Stimulated activated CD8-positive, alpha-beta memory T cell treated with anti-CD3 and anti-CD28 coated beads, Interleukin-15, amount 100 ng/mL, for 48 hours (primary cell): ENCODE results near the gene DNAJB11.
"Not testable (repeated sequence)": the region's sequence is repeated elsewhere in the genome, so short reads cannot be mapped to it uniquely, and the experiment has no call there.

Experiments
- DNase-seq, 2 donors: peaks; one replicate each; pipeline ENCODE4 v3.0.0-alpha.2; 2020; ENCODE audit warnings: low read depth in 2 of 2

DNAJB11 gene

GRCh38 chr3:186618318-186618938, 47.9 kb downstream of the DNAJB11 start:
- DNase-seq = no peak

DNA sequence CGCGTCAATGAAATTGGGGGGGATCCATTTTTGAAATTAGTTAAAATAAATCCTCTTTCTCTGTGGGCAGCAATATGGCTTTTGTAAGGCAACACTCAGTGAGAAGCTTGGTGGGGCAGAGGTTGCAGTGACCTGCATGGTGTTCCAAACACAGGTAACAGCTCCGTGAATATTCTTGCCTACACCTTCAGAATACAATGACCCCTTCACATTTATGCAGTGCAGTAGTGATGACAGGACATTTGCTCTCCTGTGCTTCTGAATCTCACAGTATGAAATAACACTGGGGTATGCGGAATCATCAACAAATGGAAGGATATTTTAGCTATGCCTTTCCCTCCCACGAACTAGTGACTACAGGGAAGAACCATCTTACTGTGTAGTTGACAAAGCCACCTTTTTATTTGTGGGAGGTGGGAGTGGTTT, 49.3 kb downstream of the DNAJB11 start:
- no peak for DNase-seq

DNA sequence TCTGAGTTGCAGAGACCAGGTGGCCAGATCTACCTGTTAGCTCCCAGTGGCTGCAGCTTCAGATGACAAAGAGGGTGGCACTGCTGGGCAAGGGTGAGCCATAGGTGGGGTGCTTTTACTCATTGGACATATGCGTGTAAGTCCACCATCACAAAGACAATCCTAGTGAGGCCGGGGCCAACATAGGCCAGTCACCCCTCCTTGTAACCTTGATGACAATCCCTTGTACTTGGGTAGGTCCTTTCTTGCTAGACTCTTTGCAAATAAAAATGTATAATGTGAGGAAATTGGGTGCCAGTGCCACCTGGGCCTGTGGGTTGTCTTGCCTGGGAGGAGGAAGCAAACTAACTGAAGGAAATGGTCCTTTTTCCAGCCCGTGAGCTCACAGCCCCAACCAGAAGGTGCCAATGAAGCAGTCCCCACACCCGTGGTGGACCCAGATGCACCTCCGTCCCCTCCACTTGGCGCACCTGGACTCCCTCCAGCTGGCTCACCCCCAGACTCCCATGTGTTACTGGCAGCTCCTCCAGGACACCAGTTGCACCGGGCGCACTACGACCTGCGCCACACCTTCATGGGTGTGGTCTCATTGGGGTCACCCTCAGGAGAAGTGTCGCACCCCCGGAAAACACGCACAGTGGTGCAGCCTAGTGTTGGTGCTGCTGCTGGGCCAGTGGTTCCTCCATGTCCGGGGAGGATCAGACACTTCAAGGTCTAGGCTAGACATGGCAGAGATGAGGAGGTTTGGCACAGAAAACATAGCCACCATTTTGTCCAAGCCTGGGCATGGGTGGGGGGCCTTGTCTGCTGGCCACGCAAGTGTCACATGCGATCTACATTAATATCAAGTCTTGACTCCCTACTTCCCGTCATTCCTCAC, 49.9 kb downstream of the DNAJB11 start:
- DNase-seq = no peak

DNA sequence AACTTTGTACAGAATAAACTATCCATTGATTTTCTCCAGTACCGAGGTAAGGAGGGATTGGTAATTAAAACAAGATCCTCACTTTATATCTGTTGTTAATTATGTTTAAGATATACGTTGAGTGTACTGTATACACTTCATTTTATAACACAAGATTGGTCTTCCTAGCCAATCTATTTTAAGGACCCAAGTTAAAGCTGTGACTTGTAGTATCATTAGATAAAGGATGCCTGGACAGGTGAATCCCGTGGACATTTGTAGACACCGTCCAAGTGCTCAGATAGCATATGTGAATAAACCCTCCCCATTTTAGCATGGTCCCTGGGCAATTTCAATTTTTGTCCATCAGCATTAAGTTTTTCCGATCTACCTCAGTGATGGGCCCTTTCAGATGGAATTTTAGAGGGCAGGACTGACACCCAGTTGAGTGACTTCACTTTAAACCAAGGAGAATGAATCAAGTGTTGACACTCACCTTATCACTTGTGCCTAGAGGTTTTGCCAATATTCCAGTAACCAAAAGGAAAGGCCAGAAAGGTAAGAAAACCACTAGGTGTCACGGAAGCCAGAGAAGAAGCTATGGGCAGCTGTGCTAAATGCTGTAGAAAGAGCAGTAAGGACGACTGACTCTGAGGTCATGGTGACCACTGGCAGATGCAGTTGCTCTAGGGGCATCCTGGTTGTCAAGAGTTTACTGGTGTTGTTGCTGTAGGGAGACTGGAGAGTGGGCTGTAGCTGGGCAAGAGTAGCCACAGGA, 51.6 kb downstream of the DNAJB11 start:
- DNase-seq = no peak

GRCh38 chr3:186622651-186623310, 52.3 kb downstream of the DNAJB11 start:
- no peak for DNase-seq

GRCh38 chr3:186624598-186624997, 54.1 kb downstream of the DNAJB11 start:
- no peak for DNase-seq

- DNase-seq = no peak
Observed at GRCh38 chr3:186625600-186626042, 55.1 kb downstream of the DNAJB11 start.

DNA sequence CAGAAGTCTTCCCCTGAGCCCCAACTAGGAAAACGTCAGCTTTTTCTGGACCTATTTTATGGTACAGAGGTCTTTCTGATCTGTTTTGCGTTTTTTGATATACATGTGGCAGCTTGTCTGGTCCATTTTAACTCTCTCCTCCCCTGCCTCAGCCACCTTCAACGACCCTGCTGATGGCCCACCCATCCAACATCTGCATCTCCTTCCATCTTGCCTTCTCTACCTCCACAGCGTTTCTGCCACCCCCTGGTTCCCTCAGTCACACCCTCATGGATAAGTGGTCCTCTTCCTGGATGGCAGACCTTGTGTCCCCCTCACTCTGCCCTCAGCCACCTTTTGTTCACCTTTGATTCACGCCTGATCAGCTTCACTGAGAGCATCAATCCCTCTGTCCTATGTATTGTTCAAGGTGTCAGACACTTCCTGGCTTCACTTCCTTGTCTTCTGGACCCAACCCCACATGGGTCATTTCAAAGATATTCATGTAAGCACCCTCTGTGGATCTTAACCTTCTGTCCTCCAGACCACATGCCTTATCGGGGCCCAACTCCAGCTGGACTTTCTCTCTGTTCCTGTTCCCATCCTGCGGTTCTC, 55.8 kb downstream of the DNAJB11 start:
- no peak for DNase-seq

DNA sequence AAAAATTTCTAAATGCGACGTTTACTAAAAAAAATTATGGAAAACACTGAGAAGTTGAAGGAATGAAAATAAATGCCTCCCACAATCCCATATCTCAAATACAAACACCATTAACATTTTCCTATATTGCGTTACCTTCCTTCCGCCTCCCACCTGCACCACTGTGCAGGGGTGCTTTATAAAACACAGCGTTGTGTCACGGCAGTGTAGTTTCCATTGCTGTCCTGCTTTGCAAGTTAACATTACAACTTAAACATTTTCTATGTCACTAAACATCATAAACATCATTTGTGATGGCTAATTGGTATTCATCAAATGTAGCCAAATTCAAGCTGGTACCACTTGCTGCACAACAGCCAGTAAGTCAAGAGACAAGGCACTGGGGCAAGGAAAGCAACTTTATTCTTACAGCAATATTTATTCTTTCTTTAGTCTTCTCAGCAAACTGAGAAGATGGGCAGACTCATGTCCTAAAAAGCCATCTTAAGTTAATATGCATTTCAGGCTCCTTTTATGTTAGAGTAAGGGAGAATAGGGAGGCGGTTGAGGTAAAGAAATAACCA, 57.4 kb downstream of the DNAJB11 start:
- no peak for DNase-seq

DNA sequence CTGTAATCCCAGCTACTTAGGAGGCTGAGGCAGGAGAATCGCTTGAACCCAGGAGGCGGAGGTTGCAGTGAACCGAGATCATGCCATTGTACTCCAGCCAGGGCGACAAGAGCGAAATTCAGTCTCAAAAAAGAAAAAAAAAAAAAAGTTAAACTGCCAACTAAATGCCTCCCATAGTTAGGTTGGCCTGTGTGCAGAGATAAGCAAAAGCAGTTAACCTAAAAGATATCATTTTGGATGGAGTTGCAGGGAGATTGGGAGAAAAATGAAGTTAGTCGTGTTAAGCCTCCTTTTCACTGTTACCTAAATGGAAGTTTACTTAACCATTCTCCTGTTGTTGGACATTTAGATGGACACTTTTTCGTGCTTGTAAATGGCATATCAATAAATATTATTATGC, 58.2 kb downstream of the DNAJB11 start:
- no peak for DNase-seq

- no peak for DNase-seq
Observed at GRCh38 chr3:186630950-186631641, 60.6 kb downstream of the DNAJB11 start.

DNA sequence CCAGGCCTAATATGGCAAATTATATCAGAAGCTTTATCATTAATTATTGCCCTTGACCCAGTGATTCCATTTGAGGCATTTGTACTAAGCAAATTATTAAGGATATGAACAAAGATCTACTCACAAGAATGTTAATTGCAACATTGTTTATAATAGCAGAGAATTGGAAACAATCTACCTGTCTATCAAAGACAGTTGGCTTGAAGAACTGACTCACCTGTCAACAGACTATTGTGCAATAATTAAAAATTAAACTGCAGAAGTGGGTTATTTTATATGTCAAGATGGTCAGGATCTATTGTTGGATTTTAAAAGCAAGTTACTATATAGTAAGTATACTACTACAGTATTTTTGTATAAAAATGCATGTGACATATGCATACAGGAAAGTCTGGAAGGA, 63.0 kb downstream of the DNAJB11 start:
- DNase-seq = no peak

- DNase-seq = not testable (repeated sequence)
Observed at GRCh38 chr3:186634207-186634606, 63.7 kb downstream of the DNAJB11 start.
